HG02678 (cell line): ENCODE data around the gene SCFD2.
"Not testable (repeated sequence)": the region's sequence is repeated elsewhere in the genome, so short reads cannot be mapped to it uniquely, and the experiment has no call there.

Experiments
- ATAC-seq: cut with Tn5 transposase; IDR thresholded peaks from one replicate; pipeline ENCODE4 v1.9.1; 2021; ENCODE audit warnings: mild to moderate bottlenecking, moderate library complexity; ENCODE audit not compliant: unreplicated experiment

The SCFD2 gene

DNA sequence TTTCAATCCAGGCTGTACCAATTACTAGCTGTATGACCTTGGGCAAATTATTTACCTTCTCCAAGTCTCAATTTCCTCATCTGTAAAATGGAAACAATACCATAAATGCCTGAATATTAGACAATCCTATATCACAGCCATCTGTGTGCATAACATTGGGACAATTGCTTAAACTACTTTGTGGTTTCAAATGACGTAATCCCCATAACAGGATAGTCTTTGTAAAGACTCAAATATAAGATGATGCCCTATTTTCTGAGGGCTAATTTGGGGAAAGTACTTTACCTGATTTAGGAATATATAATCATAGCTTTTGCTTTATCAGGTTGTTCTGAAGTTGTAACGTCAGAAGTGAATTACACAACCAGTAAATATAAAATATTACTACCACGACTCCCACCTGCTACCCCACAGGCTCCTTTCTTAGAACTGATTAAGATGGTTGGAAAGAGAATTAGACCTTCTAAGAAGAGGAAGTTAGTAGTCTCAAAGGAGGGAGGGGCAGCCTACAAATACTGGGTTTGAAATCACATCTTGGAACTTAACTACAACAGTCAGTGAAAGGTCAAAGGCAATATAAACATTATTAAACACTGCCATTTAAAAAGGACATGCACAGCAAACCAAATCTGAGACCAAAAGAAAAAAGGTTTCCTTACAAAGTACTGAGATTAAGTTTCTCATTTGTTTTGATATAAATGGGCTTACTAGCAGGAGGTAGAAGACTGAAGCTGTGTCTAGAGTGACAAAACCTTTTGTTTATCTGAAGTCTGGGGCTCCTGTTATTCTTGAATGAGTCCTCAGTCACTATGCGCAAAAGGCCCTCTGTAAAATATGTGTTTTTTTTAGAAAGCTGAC is 215.0 kb downstream of the SCFD2 start:
- no peak for ATAC-seq

DNA sequence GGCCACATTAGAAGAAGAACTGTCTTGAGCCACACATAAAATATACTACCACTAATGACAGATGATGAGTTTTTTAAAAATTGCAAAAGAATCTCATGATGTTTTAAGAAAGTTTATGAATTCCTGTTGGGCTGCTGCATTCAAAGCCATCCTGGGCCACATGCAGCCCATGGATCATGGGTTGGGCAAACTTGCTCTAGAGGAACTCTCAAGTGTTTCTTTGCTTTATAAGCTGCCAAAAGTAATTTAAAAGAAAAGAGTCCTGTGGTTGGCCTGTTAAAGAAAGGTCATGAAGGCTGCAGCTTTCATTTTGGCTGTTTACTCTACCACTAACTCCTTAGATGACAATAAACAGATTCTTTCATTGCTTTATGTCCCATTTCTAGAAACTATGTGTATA is 218.2 kb downstream of the SCFD2 start:
- ATAC-seq: no peak

DNA sequence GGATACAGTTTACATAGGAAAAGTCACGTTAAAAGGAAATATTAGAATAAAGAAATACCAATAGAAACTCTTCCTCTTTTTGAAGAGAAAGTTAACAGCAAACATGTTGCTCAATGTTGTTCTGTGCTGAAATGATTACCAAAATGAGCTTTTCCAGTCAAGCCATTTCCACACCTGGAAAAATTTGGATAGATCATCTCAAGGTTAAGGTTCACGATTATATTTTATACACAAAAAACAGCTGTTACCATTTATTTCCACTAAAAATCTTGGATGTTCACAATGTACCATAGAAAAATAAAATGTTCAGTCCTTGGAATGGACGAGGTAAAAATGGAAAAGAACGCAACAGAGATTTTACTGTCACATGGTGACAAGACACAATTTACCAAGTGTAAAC is 218.7 kb downstream of the SCFD2 start:
- no peak for ATAC-seq

DNA sequence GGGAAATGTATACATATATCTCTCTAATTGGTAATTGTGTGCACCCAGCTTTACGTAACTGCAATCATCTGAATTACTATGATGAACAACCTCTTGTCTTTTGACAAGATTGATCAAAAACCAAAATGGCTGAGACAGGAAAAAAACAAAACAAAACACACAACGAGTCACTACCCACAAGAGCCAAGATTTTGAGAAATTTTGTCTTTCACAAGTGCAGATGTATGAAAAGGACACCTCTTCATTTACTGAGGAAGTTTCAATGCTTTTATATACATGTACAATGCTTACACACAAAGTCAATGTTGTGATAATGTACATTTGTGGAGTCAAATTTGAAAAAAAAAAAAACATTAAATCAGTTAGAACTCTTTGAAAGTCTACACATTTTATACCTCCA is 224.6 kb downstream of the SCFD2 start:
- no peak for ATAC-seq

DNA sequence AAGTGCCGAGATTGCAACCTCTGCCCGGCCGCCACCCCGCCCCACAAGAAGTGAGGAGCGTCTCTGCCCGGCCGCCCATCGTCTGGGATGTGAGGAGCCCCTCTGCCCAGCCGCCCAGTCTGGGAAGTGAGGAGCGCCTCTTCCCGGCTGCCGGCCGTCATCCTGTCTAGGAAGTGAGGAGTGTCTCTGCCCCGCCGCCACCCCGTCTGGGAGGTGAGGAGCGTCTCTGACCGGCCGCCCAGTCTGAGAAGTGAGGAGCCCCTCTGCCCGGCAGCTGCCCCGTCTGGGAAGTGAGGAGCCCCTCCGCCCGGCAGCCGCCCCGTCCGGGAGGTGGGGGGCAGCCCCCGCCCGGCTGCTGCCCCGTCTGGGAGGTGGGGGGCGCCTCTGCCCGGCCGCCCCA is 226.6 kb downstream of the SCFD2 start:
- ATAC-seq: not testable (repeated sequence)

DNA sequence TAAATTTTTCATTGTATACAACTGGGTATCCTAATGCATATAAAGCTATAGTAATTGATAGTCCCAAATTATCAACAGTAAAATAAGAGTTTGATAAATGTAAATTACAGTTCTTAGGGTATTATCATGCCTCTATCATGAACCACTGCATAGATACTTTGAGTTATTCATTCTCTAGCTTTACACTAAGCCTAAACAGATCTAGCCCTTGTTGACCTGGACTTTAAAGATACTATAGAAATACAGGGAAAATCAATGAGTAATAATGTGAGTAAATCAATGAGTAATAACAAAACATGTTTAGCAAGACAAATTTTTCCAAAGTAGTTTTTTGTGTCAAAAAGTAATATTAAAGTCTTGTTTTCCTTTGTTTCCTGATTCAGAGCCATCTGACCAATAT is 228.4 kb downstream of the SCFD2 start:
- no peak for ATAC-seq

DNA sequence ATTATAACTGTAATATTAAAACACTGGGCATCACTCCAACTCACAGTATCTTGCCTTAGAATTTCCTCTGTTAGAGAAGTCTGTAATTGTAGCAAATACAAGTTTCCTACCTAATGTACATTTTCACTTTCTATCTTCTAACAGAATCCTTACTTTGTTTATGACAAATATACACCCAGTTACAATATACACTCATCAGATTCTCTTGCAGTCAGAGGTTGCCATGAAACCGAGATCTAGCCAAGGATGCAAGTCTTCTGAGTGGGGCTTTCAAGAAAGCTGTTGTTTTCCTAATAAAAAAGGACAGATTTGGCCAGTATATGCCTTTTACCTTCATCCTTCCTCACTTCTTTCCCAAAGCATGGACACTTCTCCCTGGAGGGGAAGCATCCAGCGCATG is 228.9 kb downstream of the SCFD2 start:
- ATAC-seq: no peak

DNA sequence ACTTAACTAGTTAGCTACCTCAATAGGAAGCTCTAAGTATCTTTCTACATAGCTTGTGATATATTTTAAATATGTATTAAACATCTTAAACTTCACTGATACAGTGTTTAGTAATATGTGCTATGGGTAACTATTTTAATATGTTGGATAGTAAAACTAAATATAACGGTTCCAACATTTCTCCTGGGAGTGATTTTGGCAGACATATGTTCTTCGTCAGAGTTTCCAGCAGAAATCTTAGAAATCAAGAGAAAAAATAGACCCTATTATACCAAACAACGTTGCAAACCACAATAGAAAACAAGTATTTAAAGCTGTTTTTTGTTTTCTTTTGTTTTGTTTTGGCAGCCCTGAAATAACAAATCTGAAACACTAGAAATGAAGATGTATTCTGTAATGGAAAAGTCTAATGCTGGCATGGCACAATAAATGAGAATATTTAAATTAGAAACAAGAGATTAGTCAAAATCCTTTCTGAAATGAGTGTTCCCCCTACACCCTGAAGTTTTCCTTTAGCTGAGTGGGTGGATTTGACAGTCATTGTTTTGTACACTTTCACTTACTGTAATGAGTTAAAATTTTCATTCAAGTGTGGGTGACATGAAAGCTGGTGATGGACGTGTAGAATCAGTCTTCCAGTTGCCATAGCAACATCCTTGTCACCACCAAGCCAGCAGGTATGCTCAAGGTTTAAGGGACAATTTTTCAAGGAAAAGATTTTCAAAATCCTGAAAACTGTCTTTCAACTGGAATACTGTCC is 233.5 kb downstream of the SCFD2 start:
- ATAC-seq: no peak

DNA sequence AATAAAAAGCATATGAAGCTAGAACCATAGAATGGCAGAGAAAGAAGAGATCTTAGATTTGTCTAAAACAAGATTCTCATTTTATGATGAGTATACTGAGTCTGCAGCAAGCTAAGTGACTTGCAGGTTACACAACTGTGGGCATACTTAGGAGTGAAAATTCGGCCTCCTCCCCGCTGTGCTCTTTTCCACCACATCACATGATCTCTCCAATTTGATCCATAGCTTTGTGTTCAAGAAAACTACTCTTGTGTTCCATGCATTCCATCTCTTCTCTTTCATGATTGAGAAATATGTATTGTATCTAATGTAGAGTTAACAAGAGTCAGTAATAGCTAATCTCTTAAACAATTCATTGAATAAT is 234.3 kb downstream of the SCFD2 start:
- no peak for ATAC-seq

DNA sequence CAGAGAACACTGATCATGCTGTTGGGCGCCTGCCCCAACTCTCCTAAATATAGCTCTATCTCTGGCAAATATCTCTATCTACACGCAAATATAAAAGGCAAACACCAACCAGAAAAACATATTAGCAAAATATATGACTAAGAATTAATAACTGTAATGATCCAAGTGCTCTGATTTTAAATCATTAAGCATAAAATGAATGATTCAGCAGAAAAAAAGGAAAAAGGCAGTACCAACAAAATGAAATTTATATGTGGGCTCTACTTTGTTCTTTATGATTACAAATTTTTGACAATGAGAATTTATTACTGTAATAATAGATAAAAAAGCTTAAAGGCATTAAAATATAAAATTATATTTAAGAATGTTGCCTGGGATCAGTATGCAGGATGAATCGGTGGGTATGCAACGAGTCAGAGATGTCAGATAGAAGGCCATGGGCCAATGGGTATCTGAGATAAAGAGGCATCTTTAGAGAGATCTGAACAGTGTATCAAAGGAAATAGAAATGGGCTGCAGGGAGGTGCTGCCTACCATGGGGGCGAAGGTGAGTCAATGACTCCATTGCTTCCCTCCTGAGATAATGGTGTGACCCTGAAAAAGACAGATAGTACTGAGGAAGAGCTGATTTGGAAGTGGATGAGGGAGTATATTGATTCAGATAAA is 234.8 kb downstream of the SCFD2 start:
- no peak for ATAC-seq

DNA sequence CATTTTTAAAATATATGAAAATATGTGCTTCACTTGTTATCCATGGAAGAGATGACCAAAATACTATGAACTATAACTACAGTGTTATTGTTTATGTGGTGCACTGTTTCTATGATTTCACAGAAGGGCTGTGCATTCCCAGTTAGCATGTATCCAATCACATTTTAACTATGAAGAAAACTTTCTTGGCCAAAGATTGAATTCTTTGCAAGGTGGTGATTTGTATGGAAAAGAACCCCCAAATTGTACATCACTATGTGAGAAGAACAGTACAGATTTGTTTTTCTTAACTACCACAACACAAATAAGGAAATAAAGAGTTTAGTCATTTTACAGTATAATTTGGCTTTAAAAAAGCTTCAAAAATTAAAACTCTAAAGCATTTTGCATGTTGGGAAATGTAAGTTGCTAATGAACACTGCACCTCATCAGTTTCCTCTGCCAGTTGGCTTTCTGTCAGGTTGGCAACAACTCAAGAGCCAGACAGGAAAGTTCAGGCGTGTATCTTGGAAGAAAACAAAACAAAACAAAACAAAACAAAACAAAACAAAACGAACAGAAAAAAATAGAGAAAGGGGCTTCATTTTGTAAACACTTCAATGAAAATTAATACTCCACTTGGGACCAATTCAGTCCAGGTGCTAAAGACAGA is 237.0 kb downstream of the SCFD2 start:
- ATAC-seq: no peak

DNA sequence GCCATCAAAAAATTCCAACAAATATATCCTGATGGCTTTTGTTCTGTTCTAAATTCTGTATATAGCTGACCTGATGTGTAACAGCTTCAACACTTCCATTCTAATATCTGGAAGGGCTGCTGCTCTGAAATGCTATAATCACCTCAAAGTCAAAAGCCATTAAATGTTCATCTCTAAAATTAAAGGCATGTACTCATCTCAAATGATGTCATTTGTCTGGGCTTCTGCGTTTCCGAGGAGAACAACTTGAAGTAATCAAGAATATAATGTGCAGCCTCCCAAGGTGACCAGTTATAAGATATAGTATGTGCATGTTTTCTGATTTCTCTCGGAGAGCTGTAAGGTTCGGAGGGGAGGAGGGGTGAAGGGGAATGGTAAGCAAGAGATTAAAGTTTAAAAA is 237.6 kb downstream of the SCFD2 start:
- no peak for ATAC-seq

DNA sequence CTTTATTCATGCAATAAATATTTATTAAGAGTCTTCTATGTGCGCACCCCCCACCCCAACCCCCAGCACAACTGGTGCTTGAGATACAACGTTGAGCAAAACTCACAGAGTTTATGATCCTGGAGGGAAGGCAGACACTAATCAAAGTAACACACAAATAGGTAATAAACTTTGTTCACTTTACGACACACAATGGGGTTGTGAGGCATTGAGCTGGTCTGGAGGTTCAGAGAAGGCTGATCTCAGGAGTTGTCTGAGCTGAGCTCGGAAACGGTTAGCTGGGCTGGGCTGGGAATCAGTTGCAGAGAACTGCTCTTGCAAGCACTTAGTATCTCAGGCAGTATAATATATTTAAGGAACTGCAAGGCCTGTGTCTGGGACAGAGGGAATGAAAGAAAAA is 238.5 kb downstream of the SCFD2 start:
- ATAC-seq: no peak

DNA sequence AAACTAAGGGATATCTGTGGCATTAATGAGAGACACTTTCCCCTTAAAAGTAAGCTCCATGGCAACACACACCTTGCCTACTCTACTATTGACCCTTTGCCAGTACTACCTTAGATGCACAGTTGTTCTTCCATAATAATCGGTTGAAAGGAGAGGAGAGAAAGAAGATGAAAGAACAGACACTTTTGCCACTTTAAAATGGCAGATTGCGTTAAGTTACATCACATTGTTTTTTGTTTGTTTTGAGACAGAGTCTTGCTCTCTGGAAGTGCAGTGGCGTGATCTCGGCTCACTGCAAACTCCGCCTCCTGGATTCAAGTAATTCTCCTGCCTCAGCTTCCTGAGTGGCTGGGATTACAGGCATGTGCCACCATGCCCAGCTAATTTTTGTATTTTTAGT is 239.8 kb downstream of the SCFD2 start:
- no peak for ATAC-seq

DNA sequence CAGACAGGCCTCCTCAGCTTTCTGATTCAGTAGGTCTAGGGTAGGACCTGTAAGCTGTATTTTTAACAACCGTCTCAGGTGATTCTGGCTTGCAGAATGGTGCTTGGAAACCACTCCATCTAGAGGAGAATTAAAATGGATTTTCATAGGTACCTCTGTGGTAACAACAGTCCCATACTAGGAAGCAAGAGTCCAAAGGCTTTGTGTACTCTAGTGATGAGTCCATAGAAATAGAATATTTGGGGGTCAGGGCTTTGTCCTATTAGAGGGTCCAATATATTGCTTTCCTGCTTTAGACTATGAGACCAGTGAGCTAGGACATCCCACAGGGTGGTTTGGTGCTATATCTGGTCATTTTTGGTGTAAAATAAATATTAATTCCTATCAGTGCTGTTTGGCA is 242.0 kb downstream of the SCFD2 start:
- no peak for ATAC-seq

DNA sequence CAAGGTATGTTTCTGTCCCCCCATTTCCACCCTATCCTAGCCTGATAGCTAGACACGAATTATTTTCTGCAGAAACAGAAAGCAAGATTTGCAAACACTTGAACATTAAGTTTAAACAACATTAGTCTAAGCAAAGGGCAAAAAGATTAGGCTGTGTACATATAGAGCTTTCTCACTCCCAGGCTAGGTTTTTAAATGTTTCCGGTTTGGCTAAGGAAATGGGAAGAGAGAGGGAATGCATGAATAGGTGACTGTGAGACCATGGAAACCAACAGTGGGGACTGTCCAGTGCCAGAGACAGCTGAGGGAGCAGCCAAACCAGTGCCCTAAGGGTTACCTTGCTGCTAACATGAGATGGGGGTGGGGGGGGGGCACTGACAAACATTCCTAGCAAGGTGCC is 242.7 kb downstream of the SCFD2 start:
- no peak for ATAC-seq

DNA sequence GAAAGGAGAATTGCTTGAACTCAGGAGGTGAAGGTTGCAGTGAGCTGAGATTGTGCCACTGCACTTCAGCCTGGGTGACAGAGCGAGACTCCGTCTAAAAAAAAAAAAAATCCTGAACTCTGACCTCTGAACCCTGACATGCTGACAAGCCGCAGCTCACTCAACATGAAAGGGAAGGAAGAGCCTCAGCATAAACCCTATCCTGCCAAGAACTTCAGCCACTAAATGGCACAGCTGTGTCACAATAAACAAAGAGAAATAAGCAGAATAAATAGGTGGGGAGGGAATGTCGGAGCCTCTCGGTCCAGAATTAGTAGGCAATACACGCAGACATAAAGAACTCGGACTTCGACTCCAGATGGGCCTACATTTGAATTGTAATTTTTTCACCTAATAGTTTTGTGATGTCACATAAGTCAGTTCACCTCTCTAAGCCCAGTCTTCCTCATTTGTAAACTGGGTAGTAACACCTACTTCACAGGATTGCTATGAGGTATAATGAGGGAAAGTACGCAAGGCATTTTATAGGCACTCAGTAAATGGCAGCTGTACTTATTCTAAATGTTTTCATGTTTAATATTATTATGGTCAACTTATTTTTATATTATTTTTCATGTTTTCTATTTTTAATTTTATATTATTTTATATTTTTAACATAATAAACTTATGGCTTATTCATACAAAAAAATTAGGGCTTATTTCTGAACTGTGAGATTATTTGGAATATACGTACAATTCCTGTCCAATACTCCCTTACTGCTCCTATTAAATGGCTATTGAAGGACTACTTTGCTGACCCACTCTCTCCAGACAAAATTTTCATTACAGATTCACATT is 243.4 kb downstream of the SCFD2 start:
- ATAC-seq: no peak

DNA sequence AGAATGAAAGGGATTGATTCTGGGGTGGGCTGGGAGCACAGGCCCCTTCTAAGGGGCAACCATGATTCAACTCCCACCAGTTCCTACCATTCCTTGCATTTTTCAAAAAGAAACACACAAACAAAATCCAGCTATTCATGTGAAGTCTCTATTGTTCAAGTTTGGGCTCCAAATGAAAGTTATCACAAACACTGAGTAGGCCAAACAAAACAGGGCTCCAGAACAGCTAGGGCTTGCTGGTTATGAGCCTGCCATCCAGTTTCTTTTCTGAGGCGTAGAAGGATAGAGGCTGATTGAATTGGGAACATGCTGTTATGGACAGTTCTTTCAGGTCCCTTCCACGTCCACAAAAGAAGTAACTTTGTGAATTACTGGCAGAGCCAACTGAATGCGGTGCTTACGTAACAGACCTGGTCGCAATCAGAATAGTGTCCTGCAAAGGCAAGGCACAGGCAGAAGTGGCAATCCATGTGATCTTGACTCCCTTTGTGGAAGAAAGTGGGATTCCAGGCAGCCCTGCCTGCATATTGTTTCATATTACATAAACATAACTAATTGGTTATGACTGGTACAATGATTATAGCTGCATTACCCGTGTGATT is 244.5 kb downstream of the SCFD2 start:
- no peak for ATAC-seq

DNA sequence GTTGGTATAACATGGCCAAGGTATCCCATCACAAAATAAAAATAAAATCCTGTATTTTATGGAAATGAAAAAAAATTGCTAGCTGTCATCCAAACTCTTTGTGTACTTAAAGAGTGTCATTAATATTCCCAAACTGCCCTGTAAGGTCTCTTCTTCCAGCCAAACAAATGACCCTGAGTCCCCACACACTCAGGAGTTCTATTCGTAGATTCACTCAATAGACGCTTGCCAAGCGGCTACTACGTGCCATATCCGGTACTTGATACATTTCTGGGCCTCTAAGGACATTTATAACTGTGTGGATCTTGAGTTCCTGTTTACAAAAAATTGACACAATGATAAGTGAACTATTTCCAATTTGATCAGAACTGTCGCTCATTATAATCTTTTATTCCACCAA is 245.1 kb downstream of the SCFD2 start:
- no peak for ATAC-seq

DNA sequence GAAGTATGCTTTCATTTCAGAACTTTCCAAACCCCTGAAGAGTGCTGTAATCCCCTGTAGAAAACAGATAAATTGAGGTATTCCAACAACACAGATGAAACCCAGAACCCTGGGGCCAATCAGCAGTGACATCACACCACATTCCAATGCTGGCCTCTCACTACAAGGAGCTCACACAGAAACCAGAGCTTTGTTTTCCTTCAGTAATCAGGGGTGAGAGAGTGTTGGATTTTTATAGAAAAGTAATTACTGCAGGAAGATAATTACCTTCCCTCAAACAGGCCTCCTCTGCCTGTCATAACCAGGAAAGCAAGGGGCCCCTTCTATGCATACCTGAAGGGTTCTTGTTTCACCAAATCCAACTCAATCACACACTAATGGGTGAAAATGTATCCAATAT is 246.2 kb downstream of the SCFD2 start:
- no peak for ATAC-seq
